Measurements from ENCODE around the gene DRD3. TPM values are rescaled to one million over a fixed set of nuclear protein-coding genes. Genes with fewer than 3 reads are reported as not detected.

DRD3 gene
- total and polyA plus RNA-seq, 4 donors = not detected

DNA sequence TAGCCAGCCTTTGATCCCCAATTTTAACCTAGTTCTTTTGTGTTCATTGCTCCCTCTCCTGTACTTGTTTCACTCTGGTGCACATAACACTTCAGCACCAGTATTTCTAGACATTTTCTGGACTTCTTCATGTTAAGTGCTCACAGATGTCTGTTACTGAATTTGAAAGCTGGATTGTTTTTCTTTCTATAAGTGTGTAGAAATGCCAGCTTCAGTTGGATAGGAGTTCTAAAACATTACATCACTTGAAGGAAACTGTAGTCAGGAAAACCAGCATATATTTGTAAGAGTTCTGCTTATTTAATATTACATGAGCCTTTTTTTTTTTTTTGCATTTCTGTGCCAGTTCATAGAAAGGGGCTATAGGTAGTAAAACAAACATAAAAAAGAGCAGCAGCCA lies 100.7 kb downstream of the DRD3 start:
- DNase-seq (ENCODE audit: low spot score) = no peak
- no peak overlapping the region for H3K27ac ChIP-seq (ENCODE audit: low read depth in 1 of 2, low read length in 2 of 2)
- peaks cover 14 to 62% (median 39%) of the 10 kb centered on the region in 4 donors for H3K36me3 ChIP-seq (ENCODE audit: control insufficient read depth in 4 of 4, insufficient read depth in 3 of 4, low read depth in 1 of 4, low read length in 3 of 4)
- H3K4me3 ChIP-seq (ENCODE audit: low read depth in 1 of 3, low read length in 3 of 3) = no peak overlapping the region
- no peak overlapping the region for H3K9ac ChIP-seq (ENCODE audit: low read depth in 1 of 2, low read length in 2 of 2)
- H3K4me1 ChIP-seq (ENCODE audit: control insufficient read depth in 4 of 4, insufficient read depth in 4 of 4, low read length in 3 of 4) = peaks cover 0 to 2% (median 0%) of the 10 kb centered on the region in 4 donors
- H3K9me3 ChIP-seq (ENCODE audit: control insufficient read depth in 4 of 4, low read length in 3 of 4) = no peaks in the 10 kb centered on the region
- no peaks in the 10 kb centered on the region for H3K27me3 ChIP-seq (ENCODE audit: control insufficient read depth in 4 of 4, insufficient read depth in 4 of 4, low read length in 3 of 4)
- no peak for TF ChIP-seq FOXA2 (IDR thresholded peaks at IDR 0.05)
- TF ChIP-seq GABPA (IDR thresholded peaks at IDR 0.05 in 1 of 2, conservative IDR thresholded peaks at IDR 0.05 in 1 of 2) = no peak
- no peak for TF ChIP-seq RAD21 (IDR thresholded peaks at IDR 0.05)
- TF ChIP-seq, protein P1, sequence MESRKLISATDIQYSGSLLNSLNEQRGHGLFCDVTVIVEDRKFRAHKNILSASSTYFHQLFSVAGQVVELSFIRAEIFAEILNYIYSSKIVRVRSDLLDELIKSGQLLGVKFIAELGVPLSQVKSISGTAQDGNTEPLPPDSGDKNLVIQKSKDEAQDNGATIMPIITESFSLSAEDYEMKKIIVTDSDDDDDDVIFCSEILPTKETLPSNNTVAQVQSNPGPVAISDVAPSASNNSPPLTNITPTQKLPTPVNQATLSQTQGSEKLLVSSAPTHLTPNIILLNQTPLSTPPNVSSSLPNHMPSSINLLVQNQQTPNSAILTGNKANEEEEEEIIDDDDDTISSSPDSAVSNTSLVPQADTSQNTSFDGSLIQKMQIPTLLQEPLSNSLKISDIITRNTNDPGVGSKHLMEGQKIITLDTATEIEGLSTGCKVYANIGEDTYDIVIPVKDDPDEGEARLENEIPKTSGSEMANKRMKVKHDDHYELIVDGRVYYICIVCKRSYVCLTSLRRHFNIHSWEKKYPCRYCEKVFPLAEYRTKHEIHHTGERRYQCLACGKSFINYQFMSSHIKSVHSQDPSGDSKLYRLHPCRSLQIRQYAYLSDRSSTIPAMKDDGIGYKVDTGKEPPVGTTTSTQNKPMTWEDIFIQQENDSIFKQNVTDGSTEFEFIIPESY (IDR thresholded peaks at IDR 0.05) = no peak
- TF ChIP-seq SP1 (IDR thresholded peaks at IDR 0.05) = no peak
- no peak for TF ChIP-seq EGR1 (IDR thresholded peaks at IDR 0.05; ENCODE audit: low read depth in 2 of 2)
- no peak for TF ChIP-seq MAX (IDR thresholded peaks at IDR 0.05)
- no peak for TF ChIP-seq HNF4A (conservative IDR thresholded peaks at IDR 0.05)
- TF ChIP-seq REST (IDR thresholded peaks at IDR 0.05) = no peak
- TF ChIP-seq HNF4G (IDR thresholded peaks at IDR 0.05) = no peak
- no peak for TF ChIP-seq YY1 (IDR thresholded peaks at IDR 0.05)
- no peak for TF ChIP-seq ATF3 (IDR thresholded peaks at IDR 0.05)
- no peak for TF ChIP-seq JUND (IDR thresholded peaks at IDR 0.05)
- TF ChIP-seq NR2F2 (IDR thresholded peaks at IDR 0.05) = no peak
- TF ChIP-seq, protein P2, sequence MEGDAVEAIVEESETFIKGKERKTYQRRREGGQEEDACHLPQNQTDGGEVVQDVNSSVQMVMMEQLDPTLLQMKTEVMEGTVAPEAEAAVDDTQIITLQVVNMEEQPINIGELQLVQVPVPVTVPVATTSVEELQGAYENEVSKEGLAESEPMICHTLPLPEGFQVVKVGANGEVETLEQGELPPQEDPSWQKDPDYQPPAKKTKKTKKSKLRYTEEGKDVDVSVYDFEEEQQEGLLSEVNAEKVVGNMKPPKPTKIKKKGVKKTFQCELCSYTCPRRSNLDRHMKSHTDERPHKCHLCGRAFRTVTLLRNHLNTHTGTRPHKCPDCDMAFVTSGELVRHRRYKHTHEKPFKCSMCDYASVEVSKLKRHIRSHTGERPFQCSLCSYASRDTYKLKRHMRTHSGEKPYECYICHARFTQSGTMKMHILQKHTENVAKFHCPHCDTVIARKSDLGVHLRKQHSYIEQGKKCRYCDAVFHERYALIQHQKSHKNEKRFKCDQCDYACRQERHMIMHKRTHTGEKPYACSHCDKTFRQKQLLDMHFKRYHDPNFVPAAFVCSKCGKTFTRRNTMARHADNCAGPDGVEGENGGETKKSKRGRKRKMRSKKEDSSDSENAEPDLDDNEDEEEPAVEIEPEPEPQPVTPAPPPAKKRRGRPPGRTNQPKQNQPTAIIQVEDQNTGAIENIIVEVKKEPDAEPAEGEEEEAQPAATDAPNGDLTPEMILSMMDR (IDR thresholded peaks at IDR 0.05; ENCODE audit: low read depth, low read length, missing input control) = no peak
- TF ChIP-seq TAF1 (conservative IDR thresholded peaks at IDR 0.05) = no peak
- TF ChIP-seq RXRA (IDR thresholded peaks at IDR 0.05) = no peak
- TF ChIP-seq FOXA1 (IDR thresholded peaks at IDR 0.05) = no peak

Other genes with a start within 250 kb of the DRD3 start
- 10 to 100 TPM in 1 of 2 donors, 1 to 10 TPM in 1; 2.3 to 16.2 TPM for gene ZDHHC23, start 231.0 kb downstream of the DRD3 start, total RNA-seq
- 1 to 10 TPM; 2.5 to 5.7 TPM for gene ZDHHC23, start 231.0 kb downstream of the DRD3 start, polyA plus RNA-seq
- gene CCDC191, start 122.5 kb downstream of the DRD3 start, total RNA-seq = 1 to 10 TPM in 1 of 2 donors, under 1 TPM in 1; 0.79 to 1.0 TPM
- under 1 TPM; 0.31 to 0.81 TPM for gene CCDC191, start 122.5 kb downstream of the DRD3 start, polyA plus RNA-seq
- 10 to 100 TPM in 1 of 2 donors, 1 to 10 TPM in 1; 5.9 to 11.3 TPM for gene QTRT2, start 122.3 kb downstream of the DRD3 start, total RNA-seq
- gene QTRT2, start 122.3 kb downstream of the DRD3 start, polyA plus RNA-seq = 1 to 10 TPM; 4.3 to 5.8 TPM
- not detected for gene ZNF80, start 58.5 kb upstream of the DRD3 start, total RNA-seq
- gene ZNF80, start 58.5 kb upstream of the DRD3 start, polyA plus RNA-seq = under 1 TPM in 1 of 2 donors, not detected in 1; 0.06 TPM
- gene TIGIT, start 115.0 kb upstream of the DRD3 start, total RNA-seq = under 1 TPM; 0.51 to 0.92 TPM
- under 1 TPM; 0.06 to 0.24 TPM for gene TIGIT, start 115.0 kb upstream of the DRD3 start, polyA plus RNA-seq

All from liver (tissue), 9 donors.